PC-9 (cell line): ENCODE data around the gene C3orf20. TPM values are rescaled to one million over a fixed set of nuclear protein-coding genes. Genes with fewer than 3 reads are reported as not detected.

Experiments
- BruUV-seq: library from RNA; stranded (reverse); fragments of 400-500 nt; replicated peaks from 2 replicates; lab custom pipeline; 2021; lab: Mats Ljungman, UMichigan
- CTCF ChIA-PET: fragments of 300-600 bp; sonication (Branson Sonifier 250); formaldehyde crosslinking; loops from one replicate; lab custom pipeline; 2022; ENCODE audit warnings: antibody characterized with exemption; lab: Charles Lee
- POLR2A ChIA-PET: fragments of 300-600 bp; sonication (Branson Sonifier 250); formaldehyde crosslinking; loops from one replicate; lab custom pipeline; 2022; ENCODE audit warnings: antibody characterized with exemption; ENCODE audit not compliant: unreplicated experiment; lab: Charles Lee
- DNase-seq, 2 experiments: peaks; one replicate each; pipeline versions ENCODE4 v3.0.0 to v3.0.0-alpha.2; 2015 to 2022; ENCODE audit warnings: mixed read lengths in 1 of 2
- H2AFZ ChIP-seq: fragments of 200-600 bp; sonication (generic); 2 replicates; pipeline ENCODE4 v1.8.1; 2017; ENCODE audit warnings: antibody characterized with exemption
- H3F3A ChIP-seq: fragments of 200-600 bp; sonication (generic); 2 replicates; pipeline ENCODE4 v1.8.1; 2017; ENCODE audit warnings: antibody characterized with exemption, mild to moderate bottlenecking, low read depth; ENCODE audit not compliant: insufficient read depth
- H3K27ac ChIP-seq: fragments of 200-600 bp; sonication (generic); 2 replicates; pipeline ENCODE4 v1.6.1; 2016; ENCODE audit warnings: mixed run types
- H3K27me3 ChIP-seq: fragments of 200-600 bp; sonication (generic); 2 replicates; pipeline ENCODE4 v1.6.1; 2016; ENCODE audit warnings: low read depth, mixed run types; ENCODE audit not compliant: insufficient read depth
- H3K36me3 ChIP-seq: fragments of 200-600 bp; sonication (generic); 2 replicates; pipeline ENCODE4 v1.6.1; 2016; ENCODE audit warnings: low read depth, mixed run types
- H3K4me1 ChIP-seq: fragments of 200-600 bp; sonication (generic); replicated peaks from 2 replicates; pipeline ENCODE4 v1.6.1; 2016; ENCODE audit warnings: mixed run types; ENCODE audit not compliant: insufficient read depth
- H3K4me2 ChIP-seq: fragments of 200-600 bp; sonication (generic); 2 replicates; pipeline ENCODE4 v1.6.1; 2017; ENCODE audit warnings: mixed run types
- H3K4me3 ChIP-seq: fragments of 200-600 bp; sonication (generic); 2 replicates; pipeline ENCODE4 v1.6.1; 2016; ENCODE audit warnings: mixed run types
- H3K79me2 ChIP-seq: fragments of 200-600 bp; sonication (generic); 2 replicates; pipeline ENCODE4 v1.6.1; 2017; ENCODE audit warnings: low read depth, mixed run types
- H3K9me2 ChIP-seq: fragments of 200-600 bp; sonication (generic); 2 replicates; pipeline ENCODE4 v1.8.1; 2017; ENCODE audit warnings: mild to moderate bottlenecking; ENCODE audit not compliant: insufficient read depth
- H3K9me3 ChIP-seq: fragments of 200-600 bp; sonication (generic); 2 replicates; pipeline ENCODE4 v1.8.1; 2016; ENCODE audit warnings: low read depth; ENCODE audit not compliant: insufficient read depth
- H4K20me1 ChIP-seq: fragments of 200-600 bp; sonication (generic); 2 replicates; pipeline ENCODE4 v1.8.1; 2017; ENCODE audit not compliant: insufficient read depth
- EZH2 ChIP-seq: fragments of 200-600 bp; sonication (generic); IDR thresholded peaks from 2 replicates; pipeline ENCODE4 v1.8.0; 2017; ENCODE audit warnings: antibody characterized with exemption, low read depth
- intact Hi-C: fragments of 100-400 bp; cut with micrococcal nuclease; formaldehyde crosslinking; loops from one replicate; pipeline ENCODE4 v1.10.0; 2022; ENCODE audit not compliant: unreplicated experiment
- total RNA-seq: library from RNA; stranded (reverse); gene quantifications from 2 replicates; pipeline ENCODE4 v1.2.3, GENCODE V29; 2021
- TF ChIP-seq, protein P1 (sequence below): fragments of 200-600 bp; sonication (generic); conservative IDR thresholded peaks from 2 replicates; pipeline ENCODE4 v1.6.1; 2017; ENCODE audit warnings: mixed run types, antibody characterized with exemption, mild to moderate bottlenecking, moderate library complexity

Gene C3orf20
- total RNA-seq, 1 experiment from 2014 or later, result not detected

DNA sequence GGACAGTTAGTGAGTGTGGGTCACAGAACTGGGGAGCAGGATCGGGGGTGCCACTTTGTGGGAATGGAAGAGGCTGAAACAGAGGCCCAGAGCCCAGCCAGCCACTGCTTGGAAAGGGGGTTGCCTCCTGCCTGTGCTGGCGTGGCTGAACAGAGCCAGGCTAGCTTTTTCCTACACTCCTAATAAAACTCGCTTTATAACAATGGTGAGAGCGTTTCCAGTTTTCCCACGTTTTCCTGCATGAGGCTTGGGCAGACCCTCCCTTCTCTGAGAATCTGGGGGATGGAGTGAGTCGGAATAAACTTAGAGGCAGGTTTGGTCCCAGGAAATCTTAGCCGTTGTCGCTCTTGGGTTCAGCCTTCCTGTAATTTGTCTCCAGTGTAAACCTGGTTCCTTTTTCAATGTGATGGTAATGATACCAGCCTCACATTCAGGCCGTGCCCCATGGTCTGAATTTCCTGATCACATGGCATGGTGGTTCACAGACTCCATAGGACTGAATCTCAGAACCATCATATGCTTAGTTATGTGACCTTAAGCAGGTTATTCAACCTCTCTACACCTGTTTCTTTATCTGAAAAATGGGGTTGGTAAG lies 137.4 kb downstream of the C3orf20 start:
- H3K27me3 ChIP-seq, result 0 out of 2 replicates have a peak, but pooled peaks cover 4% of the 10 kb centered on the region
- H3K4me3 ChIP-seq, result no peak overlapping the region
- ChIA-PET CTCF (interaction anchor here (0.6 kb wide), 1 partner anchor 61 kb away, joined by 3 read pairs; no protein-coding TSS in a partner anchor), POLR2A (no interaction called here)
- no peak overlapping the region for H3K4me2 ChIP-seq
- intact Hi-C loops, result no loop called here
- H3F3A ChIP-seq, result no peaks in the 10 kb centered on the region
- no peaks in the 10 kb centered on the region for H3K9me2 ChIP-seq
- H3K36me3 ChIP-seq, result no peaks in the 10 kb centered on the region
- no peak for TF ChIP-seq EZH2
- TF ChIP-seq, protein P1, sequence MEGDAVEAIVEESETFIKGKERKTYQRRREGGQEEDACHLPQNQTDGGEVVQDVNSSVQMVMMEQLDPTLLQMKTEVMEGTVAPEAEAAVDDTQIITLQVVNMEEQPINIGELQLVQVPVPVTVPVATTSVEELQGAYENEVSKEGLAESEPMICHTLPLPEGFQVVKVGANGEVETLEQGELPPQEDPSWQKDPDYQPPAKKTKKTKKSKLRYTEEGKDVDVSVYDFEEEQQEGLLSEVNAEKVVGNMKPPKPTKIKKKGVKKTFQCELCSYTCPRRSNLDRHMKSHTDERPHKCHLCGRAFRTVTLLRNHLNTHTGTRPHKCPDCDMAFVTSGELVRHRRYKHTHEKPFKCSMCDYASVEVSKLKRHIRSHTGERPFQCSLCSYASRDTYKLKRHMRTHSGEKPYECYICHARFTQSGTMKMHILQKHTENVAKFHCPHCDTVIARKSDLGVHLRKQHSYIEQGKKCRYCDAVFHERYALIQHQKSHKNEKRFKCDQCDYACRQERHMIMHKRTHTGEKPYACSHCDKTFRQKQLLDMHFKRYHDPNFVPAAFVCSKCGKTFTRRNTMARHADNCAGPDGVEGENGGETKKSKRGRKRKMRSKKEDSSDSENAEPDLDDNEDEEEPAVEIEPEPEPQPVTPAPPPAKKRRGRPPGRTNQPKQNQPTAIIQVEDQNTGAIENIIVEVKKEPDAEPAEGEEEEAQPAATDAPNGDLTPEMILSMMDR, result no peak
- no peaks in the 10 kb centered on the region for H3K79me2 ChIP-seq
- H3K27ac ChIP-seq, result no peak overlapping the region
- no TSS peak for BruUV-seq
- no peaks in the 10 kb centered on the region for H3K9me3 ChIP-seq
- H2AFZ ChIP-seq, result no peak overlapping the region
- no peak for DNase-seq
- H3K4me1 ChIP-seq, result no peaks in the 10 kb centered on the region
- no peaks in the 10 kb centered on the region for H4K20me1 ChIP-seq

DNA sequence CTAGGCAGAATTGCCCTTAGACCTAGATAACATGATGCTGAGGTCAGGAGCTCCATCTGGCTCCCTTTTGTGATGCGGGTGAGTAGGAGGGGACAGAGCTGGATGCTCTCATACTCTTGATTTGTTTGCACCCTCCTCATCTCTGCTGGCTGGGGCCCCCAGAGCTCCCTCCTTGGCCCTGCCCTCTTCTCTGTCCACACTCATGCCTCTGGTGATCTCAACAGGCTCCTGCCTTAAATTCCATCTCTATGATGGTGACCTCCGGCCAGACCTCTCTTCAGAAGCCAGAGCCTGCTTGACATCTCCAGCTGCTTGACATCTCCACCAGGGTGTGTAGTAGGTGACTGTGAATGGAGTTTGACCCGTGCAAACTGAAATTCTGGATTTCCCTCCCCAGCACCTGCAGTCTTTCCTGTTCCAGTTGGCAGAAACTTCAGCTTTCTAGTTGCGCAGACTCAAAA lies 139.5 kb downstream of the C3orf20 start:
- no peaks in the 10 kb centered on the region for H3K79me2 ChIP-seq
- intact Hi-C loops, result no loop called here

DNA sequence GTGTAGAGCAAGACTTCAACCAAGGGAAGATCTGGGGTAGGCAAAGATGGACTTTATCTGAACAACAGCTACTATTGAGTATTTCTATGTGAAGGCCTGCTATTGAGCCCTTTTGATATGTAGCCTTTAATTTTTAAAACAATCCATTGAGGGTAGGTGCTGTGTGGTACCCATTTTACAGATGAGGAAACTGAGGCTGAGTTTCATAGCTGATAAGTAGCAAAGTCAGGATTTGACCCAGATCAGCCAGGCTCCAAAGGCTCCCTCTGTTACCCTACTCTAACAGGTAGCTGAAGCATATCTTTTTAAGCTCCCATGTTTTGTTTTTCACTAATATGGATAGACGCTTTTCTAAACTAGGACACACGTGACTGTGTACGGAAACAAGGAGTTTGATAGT lies 141.4 kb downstream of the C3orf20 start:
- Histone ChIP-seq H3K9me2 (no peaks in the 10 kb centered on the region), H3F3A (no peaks in the 10 kb centered on the region), H3K27ac (no peak overlapping the region), H3K79me2 (no peaks in the 10 kb centered on the region), H3K27me3 (peaks cover 22% of the 10 kb centered on the region; the same call in 1 of the 2 replicates), H3K4me3 (no peak overlapping the region), H3K9me3 (no peaks in the 10 kb centered on the region), H3K4me1 (no peaks in the 10 kb centered on the region), H4K20me1 (no peaks in the 10 kb centered on the region), H3K4me2 (no peak overlapping the region), H3K36me3 (no peaks in the 10 kb centered on the region), H2AFZ (no peak overlapping the region)
- BruUV-seq, result no TSS peak
- TF ChIP-seq, protein P1, result no peak
- TF ChIP-seq EZH2, result no peak
- ChIA-PET CTCF (no interaction called here), POLR2A (no interaction called here)
- no peak for DNase-seq
- intact Hi-C loops, result no loop called here

More for the DNA sequence above, 139.5 kb downstream of the C3orf20 start:
- H4K20me1 ChIP-seq, result no peaks in the 10 kb centered on the region
- no peaks in the 10 kb centered on the region for H3K4me1 ChIP-seq
- CTCF ChIA-PET, result no interaction called here
- H3K27me3 ChIP-seq, result peaks cover 12% of the 10 kb centered on the region; the same call in 1 of the 2 replicates
- TF ChIP-seq EZH2, result no peak
- TF ChIP-seq, protein P1, result no peak
- no peaks in the 10 kb centered on the region for H3K9me2 ChIP-seq
- no TSS peak for BruUV-seq
- H3K27ac ChIP-seq, result no peak overlapping the region
- no peak overlapping the region for H3K4me3 ChIP-seq
- no peak overlapping the region for H3K4me2 ChIP-seq
- H3K36me3 ChIP-seq, result no peaks in the 10 kb centered on the region
- H3F3A ChIP-seq, result no peaks in the 10 kb centered on the region
- POLR2A ChIA-PET, result no interaction called here
- no peak for DNase-seq
- no peaks in the 10 kb centered on the region for H3K9me3 ChIP-seq
- H2AFZ ChIP-seq, result no peak overlapping the region
